Measurements from ENCODE around the gene TUBA4A.

TUBA4A gene

DNA sequence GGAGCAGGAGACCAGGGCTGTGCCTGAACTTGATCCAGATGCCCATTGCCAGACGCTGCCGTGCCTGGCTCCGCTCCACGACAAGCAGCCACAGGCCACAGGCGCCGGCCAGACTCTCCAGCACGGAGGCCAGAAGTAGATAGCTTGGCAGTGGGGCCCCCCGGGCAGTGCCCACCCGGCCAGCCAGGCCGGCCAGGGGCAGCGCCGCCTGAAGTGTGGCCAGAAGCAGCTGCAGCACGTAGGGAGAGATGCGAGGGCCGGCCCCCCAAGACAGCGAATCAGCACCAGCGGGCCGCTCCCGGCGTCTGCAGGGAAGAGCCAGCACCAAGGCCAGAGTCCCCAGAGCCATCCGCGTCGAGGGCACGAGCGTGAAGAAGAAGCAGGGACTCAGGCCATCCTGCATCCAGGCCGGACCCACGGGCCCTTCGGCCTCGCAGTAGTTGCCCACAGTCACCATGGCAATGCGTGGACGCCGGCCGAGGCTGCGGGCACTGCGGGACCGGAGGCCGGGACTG, 35.4 kb downstream of the TUBA4A start:
- peaks cover 2% of the 10 kb centered on the region for H3K27me3 ChIP-seq (ENCODE audit: insufficient read depth, poor library complexity, severe bottlenecking)
- no peak overlapping the region for H3K27ac ChIP-seq (replicated peaks)
- DNase-seq (ENCODE audit: low read depth in 1 of 2, low spot score in 1 of 2) = no peak
- TF ChIP-seq, protein P1, sequence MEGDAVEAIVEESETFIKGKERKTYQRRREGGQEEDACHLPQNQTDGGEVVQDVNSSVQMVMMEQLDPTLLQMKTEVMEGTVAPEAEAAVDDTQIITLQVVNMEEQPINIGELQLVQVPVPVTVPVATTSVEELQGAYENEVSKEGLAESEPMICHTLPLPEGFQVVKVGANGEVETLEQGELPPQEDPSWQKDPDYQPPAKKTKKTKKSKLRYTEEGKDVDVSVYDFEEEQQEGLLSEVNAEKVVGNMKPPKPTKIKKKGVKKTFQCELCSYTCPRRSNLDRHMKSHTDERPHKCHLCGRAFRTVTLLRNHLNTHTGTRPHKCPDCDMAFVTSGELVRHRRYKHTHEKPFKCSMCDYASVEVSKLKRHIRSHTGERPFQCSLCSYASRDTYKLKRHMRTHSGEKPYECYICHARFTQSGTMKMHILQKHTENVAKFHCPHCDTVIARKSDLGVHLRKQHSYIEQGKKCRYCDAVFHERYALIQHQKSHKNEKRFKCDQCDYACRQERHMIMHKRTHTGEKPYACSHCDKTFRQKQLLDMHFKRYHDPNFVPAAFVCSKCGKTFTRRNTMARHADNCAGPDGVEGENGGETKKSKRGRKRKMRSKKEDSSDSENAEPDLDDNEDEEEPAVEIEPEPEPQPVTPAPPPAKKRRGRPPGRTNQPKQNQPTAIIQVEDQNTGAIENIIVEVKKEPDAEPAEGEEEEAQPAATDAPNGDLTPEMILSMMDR (IDR thresholded peaks at IDR 0.05; ENCODE audit: insufficient read depth, low read length) = no peak
- no peak for TF ChIP-seq GABPA (IDR thresholded peaks at IDR 0.05; ENCODE audit: low read depth)
- no peak for TF ChIP-seq POLR2AphosphoS5 (IDR thresholded peaks at IDR 0.05; ENCODE audit: low read depth)
- TF ChIP-seq SPI1 (IDR thresholded peaks at IDR 0.05; ENCODE audit: borderline replicate concordance, low read depth) = no peak
- TF ChIP-seq, protein P2, sequence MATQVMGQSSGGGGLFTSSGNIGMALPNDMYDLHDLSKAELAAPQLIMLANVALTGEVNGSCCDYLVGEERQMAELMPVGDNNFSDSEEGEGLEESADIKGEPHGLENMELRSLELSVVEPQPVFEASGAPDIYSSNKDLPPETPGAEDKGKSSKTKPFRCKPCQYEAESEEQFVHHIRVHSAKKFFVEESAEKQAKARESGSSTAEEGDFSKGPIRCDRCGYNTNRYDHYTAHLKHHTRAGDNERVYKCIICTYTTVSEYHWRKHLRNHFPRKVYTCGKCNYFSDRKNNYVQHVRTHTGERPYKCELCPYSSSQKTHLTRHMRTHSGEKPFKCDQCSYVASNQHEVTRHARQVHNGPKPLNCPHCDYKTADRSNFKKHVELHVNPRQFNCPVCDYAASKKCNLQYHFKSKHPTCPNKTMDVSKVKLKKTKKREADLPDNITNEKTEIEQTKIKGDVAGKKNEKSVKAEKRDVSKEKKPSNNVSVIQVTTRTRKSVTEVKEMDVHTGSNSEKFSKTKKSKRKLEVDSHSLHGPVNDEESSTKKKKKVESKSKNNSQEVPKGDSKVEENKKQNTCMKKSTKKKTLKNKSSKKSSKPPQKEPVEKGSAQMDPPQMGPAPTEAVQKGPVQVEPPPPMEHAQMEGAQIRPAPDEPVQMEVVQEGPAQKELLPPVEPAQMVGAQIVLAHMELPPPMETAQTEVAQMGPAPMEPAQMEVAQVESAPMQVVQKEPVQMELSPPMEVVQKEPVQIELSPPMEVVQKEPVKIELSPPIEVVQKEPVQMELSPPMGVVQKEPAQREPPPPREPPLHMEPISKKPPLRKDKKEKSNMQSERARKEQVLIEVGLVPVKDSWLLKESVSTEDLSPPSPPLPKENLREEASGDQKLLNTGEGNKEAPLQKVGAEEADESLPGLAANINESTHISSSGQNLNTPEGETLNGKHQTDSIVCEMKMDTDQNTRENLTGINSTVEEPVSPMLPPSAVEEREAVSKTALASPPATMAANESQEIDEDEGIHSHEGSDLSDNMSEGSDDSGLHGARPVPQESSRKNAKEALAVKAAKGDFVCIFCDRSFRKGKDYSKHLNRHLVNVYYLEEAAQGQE (IDR thresholded peaks at IDR 0.05; ENCODE audit: insufficient replicate concordance, low read depth) = peak; percentile 86
- H3K4me3 ChIP-seq (replicated peaks; ENCODE audit: insufficient read depth, low read length) = no peak overlapping the region

- H3K4me3 ChIP-seq (replicated peaks; ENCODE audit: insufficient read depth, low read length) = no peak overlapping the region
- H3K27ac ChIP-seq (replicated peaks) = no peak overlapping the region
- no peak for TF ChIP-seq SPI1 (IDR thresholded peaks at IDR 0.05; ENCODE audit: borderline replicate concordance, low read depth)
- TF ChIP-seq, protein P1 (IDR thresholded peaks at IDR 0.05; ENCODE audit: insufficient read depth, low read length) = no peak
- no peak for TF ChIP-seq GABPA (IDR thresholded peaks at IDR 0.05; ENCODE audit: low read depth)
- TF ChIP-seq, protein P2 (IDR thresholded peaks at IDR 0.05; ENCODE audit: insufficient replicate concordance, low read depth) = no peak
- TF ChIP-seq POLR2AphosphoS5 (IDR thresholded peaks at IDR 0.05; ENCODE audit: low read depth) = no peak
- DNase-seq (ENCODE audit: low read depth in 1 of 2, low spot score in 1 of 2) = no peak
- peaks cover 2% of the 10 kb centered on the region for H3K27me3 ChIP-seq (ENCODE audit: insufficient read depth, poor library complexity, severe bottlenecking)
These were observed 37.2 kb downstream of the TUBA4A start for GRCh38 chr2:219216535-219216915.

DNA sequence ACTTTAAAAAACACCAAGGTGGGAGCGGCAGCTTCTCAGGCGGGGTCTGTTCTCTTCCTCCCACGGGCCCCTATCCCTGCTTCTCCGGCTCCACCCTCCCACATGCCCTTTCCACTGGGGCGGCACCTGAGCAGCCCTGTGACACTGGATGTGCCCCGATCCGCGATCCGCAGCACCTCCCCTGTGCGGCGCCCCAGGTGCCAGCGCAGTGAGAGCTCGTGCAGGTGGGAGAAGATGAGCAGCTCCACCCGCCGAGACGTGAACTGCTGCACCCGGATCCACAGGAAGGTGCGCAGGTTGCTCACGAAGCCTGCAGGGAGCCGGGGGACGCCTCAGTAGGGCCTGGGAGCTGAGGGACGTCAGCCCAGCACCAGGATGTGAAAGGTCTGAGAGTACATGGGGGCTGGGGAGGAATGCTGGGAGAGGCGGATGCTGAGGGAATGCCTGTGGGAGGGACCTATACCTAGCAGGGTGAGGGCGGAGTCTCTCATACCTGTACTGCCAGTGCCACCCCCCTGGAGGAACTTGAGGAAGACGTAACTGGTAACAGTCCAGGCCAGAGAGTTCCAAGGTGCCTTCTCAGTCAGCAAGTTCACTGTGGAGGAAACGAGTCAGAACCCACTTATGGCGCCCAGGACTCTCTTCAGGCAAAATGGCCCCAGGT, 37.7 kb downstream of the TUBA4A start:
- no peak for DNase-seq (ENCODE audit: low read depth in 1 of 2, low spot score in 1 of 2)
- TF ChIP-seq GABPA (IDR thresholded peaks at IDR 0.05; ENCODE audit: low read depth) = no peak
- no peak for TF ChIP-seq SPI1 (IDR thresholded peaks at IDR 0.05; ENCODE audit: borderline replicate concordance, low read depth)
- TF ChIP-seq, protein P2 (IDR thresholded peaks at IDR 0.05; ENCODE audit: insufficient replicate concordance, low read depth) = no peak
- no peak for TF ChIP-seq POLR2AphosphoS5 (IDR thresholded peaks at IDR 0.05; ENCODE audit: low read depth)
- TF ChIP-seq, protein P1 (IDR thresholded peaks at IDR 0.05; ENCODE audit: insufficient read depth, low read length) = no peak
- Histone ChIP-seq H3K4me3 (replicated peaks; ENCODE audit: insufficient read depth, low read length) (no peak overlapping the region), H3K27me3 (ENCODE audit: insufficient read depth, poor library complexity, severe bottlenecking) (peaks cover 2% of the 10 kb centered on the region), H3K27ac (replicated peaks) (no peak overlapping the region)
